ENCODE results near the gene HS6ST2.

Gene HS6ST2

GRCh38 chrX:132810964-132811712 is 147.3 kb downstream of the HS6ST2 start:
- Histone ChIP-seq H3K4me3 (ENCODE audit: low read length) (no peak overlapping the region), H3K9ac (ENCODE audit: low read depth, low read length) (no peak overlapping the region), H3K4me1 (ENCODE audit: insufficient read depth, low read length) (no peaks in the 10 kb centered on the region), H3K27ac (ENCODE audit: low read length) (no peak overlapping the region), H3K27me3 (ENCODE audit: insufficient read depth, low read length) (no peaks in the 10 kb centered on the region), H3K9me3 (ENCODE audit: insufficient read depth, low read depth, low read length) (no peaks in the 10 kb centered on the region), H3K36me3 (ENCODE audit: insufficient read depth, low read depth, low read length) (no peaks in the 10 kb centered on the region)

GRCh38 chrX:132810488-132810887 is 147.9 kb downstream of the HS6ST2 start:
- Histone ChIP-seq H3K9me3 (ENCODE audit: insufficient read depth, low read depth, low read length) (no peaks in the 10 kb centered on the region), H3K27ac (ENCODE audit: low read length) (no peak overlapping the region), H3K9ac (ENCODE audit: low read depth, low read length) (no peak overlapping the region), H3K4me3 (ENCODE audit: low read length) (no peak overlapping the region), H3K4me1 (ENCODE audit: insufficient read depth, low read length) (no peaks in the 10 kb centered on the region), H3K27me3 (ENCODE audit: insufficient read depth, low read length) (no peaks in the 10 kb centered on the region), H3K36me3 (ENCODE audit: insufficient read depth, low read depth, low read length) (no peaks in the 10 kb centered on the region)

GRCh38 chrX:132809581-132809980 is 148.8 kb downstream of the HS6ST2 start:
- no peak overlapping the region for H3K9ac ChIP-seq (ENCODE audit: low read depth, low read length)
- no peaks in the 10 kb centered on the region for H3K36me3 ChIP-seq (ENCODE audit: insufficient read depth, low read depth, low read length)
- no peak overlapping the region for H3K27ac ChIP-seq (ENCODE audit: low read length)
- no peaks in the 10 kb centered on the region for H3K27me3 ChIP-seq (ENCODE audit: insufficient read depth, low read length)
- H3K4me1 ChIP-seq (ENCODE audit: insufficient read depth, low read length) = no peaks in the 10 kb centered on the region
- H3K4me3 ChIP-seq (ENCODE audit: low read length) = no peak overlapping the region
- H3K9me3 ChIP-seq (ENCODE audit: insufficient read depth, low read depth, low read length) = no peaks in the 10 kb centered on the region

DNA sequence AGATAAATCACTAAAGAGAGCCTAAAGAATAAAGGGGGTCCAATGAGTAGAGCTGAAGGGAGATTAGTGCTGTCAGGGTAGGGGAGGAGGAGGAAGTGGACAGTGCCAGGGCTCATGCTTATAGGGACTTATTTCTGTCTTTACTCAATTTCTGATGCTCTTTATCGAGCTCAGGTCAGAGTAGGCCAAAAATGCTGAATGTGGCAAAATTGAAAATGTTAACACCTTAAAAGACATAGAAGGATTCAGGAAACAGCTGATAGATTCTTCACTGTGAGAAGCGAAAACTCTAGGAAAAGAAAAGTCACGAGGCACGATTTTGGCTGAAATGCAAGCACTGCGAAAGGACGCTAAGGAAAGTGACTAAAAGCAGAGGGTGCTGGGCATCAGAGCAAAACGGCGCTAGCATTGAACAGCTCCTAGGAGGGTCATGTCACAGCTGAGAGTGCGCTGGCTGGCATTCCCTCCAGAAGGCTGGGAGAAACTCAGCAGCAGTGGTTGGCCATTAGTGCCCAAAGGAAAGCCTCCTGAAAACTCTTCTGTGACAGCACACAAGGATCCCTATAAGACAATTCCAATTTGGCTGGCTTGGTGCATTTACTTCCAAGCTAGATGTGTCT is 150.9 kb downstream of the HS6ST2 start:
- Histone ChIP-seq H3K4me1 (ENCODE audit: insufficient read depth, low read length) (no peaks in the 10 kb centered on the region; the same call in 1 of the 2 replicates), H3K27me3 (ENCODE audit: insufficient read depth, low read length) (no peaks in the 10 kb centered on the region), H3K4me3 (ENCODE audit: low read length) (no peak overlapping the region), H3K36me3 (ENCODE audit: insufficient read depth, low read depth, low read length) (no peaks in the 10 kb centered on the region), H3K9me3 (ENCODE audit: insufficient read depth, low read depth, low read length) (no peaks in the 10 kb centered on the region), H3K27ac (ENCODE audit: low read length) (no peak overlapping the region), H3K9ac (ENCODE audit: low read depth, low read length) (no peak overlapping the region)

- H3K27me3 ChIP-seq (ENCODE audit: insufficient read depth, low read length) = no peaks in the 10 kb centered on the region
- H3K9ac ChIP-seq (ENCODE audit: low read depth, low read length) = no peak overlapping the region
- H3K4me1 ChIP-seq (ENCODE audit: insufficient read depth, low read length) = no peaks in the 10 kb centered on the region; the same call in 1 of the 2 replicates
- 0 out of 2 replicates have a peak, but pooled peaks cover 3% of the 10 kb centered on the region for H3K9me3 ChIP-seq (ENCODE audit: insufficient read depth, low read depth, low read length)
- no peak overlapping the region for H3K4me3 ChIP-seq (ENCODE audit: low read length)
- no peak overlapping the region for H3K27ac ChIP-seq (ENCODE audit: low read length)
- H3K36me3 ChIP-seq (ENCODE audit: insufficient read depth, low read depth, low read length) = no peaks in the 10 kb centered on the region
These were observed 156.4 kb downstream of the HS6ST2 start for GRCh38 chrX:132802033-132802432.

- no peak overlapping the region for H3K9ac ChIP-seq (ENCODE audit: low read depth, low read length)
- H3K36me3 ChIP-seq (ENCODE audit: insufficient read depth, low read depth, low read length) = no peaks in the 10 kb centered on the region
- no peak overlapping the region for H3K27ac ChIP-seq (ENCODE audit: low read length)
- no peaks in the 10 kb centered on the region for H3K4me1 ChIP-seq (ENCODE audit: insufficient read depth, low read length)
- 0 out of 2 replicates have a peak, but pooled peaks cover 3% of the 10 kb centered on the region for H3K9me3 ChIP-seq (ENCODE audit: insufficient read depth, low read depth, low read length)
- H3K4me3 ChIP-seq (ENCODE audit: low read length) = no peak overlapping the region
- H3K27me3 ChIP-seq (ENCODE audit: insufficient read depth, low read length) = no peaks in the 10 kb centered on the region
These were observed 163.2 kb downstream of the HS6ST2 start for GRCh38 chrX:132795181-132795580.

DNA sequence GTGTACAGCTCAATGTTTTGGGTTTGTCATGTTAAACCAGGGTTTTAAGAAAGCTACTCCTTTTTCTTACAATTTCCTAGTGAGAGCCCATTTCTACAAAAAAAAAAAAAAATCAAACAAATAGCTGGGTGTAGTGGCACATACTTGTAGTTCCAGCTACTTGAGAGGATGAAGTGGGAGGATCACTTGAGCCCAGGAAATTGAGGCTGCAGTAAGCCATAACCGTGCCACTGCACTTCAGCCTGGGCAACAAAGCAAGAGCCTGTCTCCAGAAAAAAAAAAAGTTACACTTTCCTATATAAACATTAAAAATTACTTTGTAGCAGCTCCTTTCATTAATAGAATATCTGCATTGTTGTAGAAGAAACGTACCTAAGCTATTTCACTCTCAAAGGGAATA is 166.7 kb downstream of the HS6ST2 start:
- H3K9me3 ChIP-seq (ENCODE audit: insufficient read depth, low read depth, low read length) = no peaks in the 10 kb centered on the region

GRCh38 chrX:132790329-132790728 is 168.1 kb downstream of the HS6ST2 start:
- H3K4me1 ChIP-seq (ENCODE audit: insufficient read depth, low read length) = no peaks in the 10 kb centered on the region
- no peak overlapping the region for H3K27ac ChIP-seq (ENCODE audit: low read length)
- H3K36me3 ChIP-seq (ENCODE audit: insufficient read depth, low read depth, low read length) = no peaks in the 10 kb centered on the region
- H3K4me3 ChIP-seq (ENCODE audit: low read length) = no peak overlapping the region
- no peaks in the 10 kb centered on the region for H3K9me3 ChIP-seq (ENCODE audit: insufficient read depth, low read depth, low read length)
- no peak overlapping the region for H3K9ac ChIP-seq (ENCODE audit: low read depth, low read length)
- H3K27me3 ChIP-seq (ENCODE audit: insufficient read depth, low read length) = no peaks in the 10 kb centered on the region

More for the DNA sequence above, 166.7 kb downstream of the HS6ST2 start:
- Histone ChIP-seq H3K36me3 (ENCODE audit: insufficient read depth, low read depth, low read length) (no peaks in the 10 kb centered on the region), H3K27ac (ENCODE audit: low read length) (no peak overlapping the region), H3K9ac (ENCODE audit: low read depth, low read length) (no peak overlapping the region), H3K27me3 (ENCODE audit: insufficient read depth, low read length) (no peaks in the 10 kb centered on the region), H3K4me3 (ENCODE audit: low read length) (no peak overlapping the region), H3K4me1 (ENCODE audit: insufficient read depth, low read length) (no peaks in the 10 kb centered on the region)

GRCh38 chrX:132786217-132786616 is 172.2 kb downstream of the HS6ST2 start:
- H3K27me3 ChIP-seq (ENCODE audit: insufficient read depth, low read length) = no peaks in the 10 kb centered on the region

GRCh38 chrX:132778917-132779316 is 179.5 kb downstream of the HS6ST2 start:
- Histone ChIP-seq H3K27me3 (ENCODE audit: insufficient read depth, low read length) (no peaks in the 10 kb centered on the region), H3K4me3 (ENCODE audit: low read length) (no peak overlapping the region), H3K27ac (ENCODE audit: low read length) (no peak overlapping the region)

More at GRCh38 chrX:132786217-132786616, 172.2 kb downstream of the HS6ST2 start:
- Histone ChIP-seq H3K4me1 (ENCODE audit: insufficient read depth, low read length) (no peaks in the 10 kb centered on the region), H3K27ac (ENCODE audit: low read length) (no peak overlapping the region), H3K4me3 (ENCODE audit: low read length) (no peak overlapping the region), H3K9me3 (ENCODE audit: insufficient read depth, low read depth, low read length) (no peaks in the 10 kb centered on the region), H3K36me3 (ENCODE audit: insufficient read depth, low read depth, low read length) (no peaks in the 10 kb centered on the region), H3K9ac (ENCODE audit: low read depth, low read length) (no peak overlapping the region)

GRCh38 chrX:132776486-132777210 is 181.8 kb downstream of the HS6ST2 start:
- Histone ChIP-seq H3K9ac (ENCODE audit: low read depth, low read length) (no peak overlapping the region), H3K36me3 (ENCODE audit: insufficient read depth, low read depth, low read length) (no peaks in the 10 kb centered on the region), H3K4me3 (ENCODE audit: low read length) (no peak overlapping the region), H3K4me1 (ENCODE audit: insufficient read depth, low read length) (no peaks in the 10 kb centered on the region; the same call in 1 of the 2 replicates), H3K27ac (ENCODE audit: low read length) (no peak overlapping the region), H3K27me3 (ENCODE audit: insufficient read depth, low read length) (no peaks in the 10 kb centered on the region), H3K9me3 (ENCODE audit: insufficient read depth, low read depth, low read length) (no peaks in the 10 kb centered on the region)

More at GRCh38 chrX:132778917-132779316, 179.5 kb downstream of the HS6ST2 start:
- Histone ChIP-seq H3K9me3 (ENCODE audit: insufficient read depth, low read depth, low read length) (no peaks in the 10 kb centered on the region), H3K4me1 (ENCODE audit: insufficient read depth, low read length) (no peaks in the 10 kb centered on the region; the same call in 1 of the 2 replicates), H3K36me3 (ENCODE audit: insufficient read depth, low read depth, low read length) (no peaks in the 10 kb centered on the region), H3K9ac (ENCODE audit: low read depth, low read length) (no peak overlapping the region)
